HEK293 (cell line): ENCODE results near the gene KIRREL3.

Experiments
- CTCF ChIP-seq: fragments of 450-650 bp; formaldehyde crosslinking; IDR thresholded peaks from 2 replicates; pipeline ENCODE4 v1.5.1; 2016; ENCODE audit warnings: missing biosample characterization, missing genetic modification characterization
- HIC1 ChIP-seq: fragments of 450-650 bp; formaldehyde crosslinking; IDR thresholded peaks from 2 replicates; pipeline ENCODE4 v1.5.1; 2016; ENCODE audit warnings: missing biosample characterization, missing genetic modification characterization
- SCRT2 ChIP-seq: fragments of 450-650 bp; formaldehyde crosslinking; IDR thresholded peaks from 2 replicates; pipeline ENCODE4 v1.5.1; 2016; ENCODE audit warnings: missing biosample characterization, missing genetic modification characterization
- ZBTB26 ChIP-seq: fragments of 450-650 bp; formaldehyde crosslinking; optimal IDR thresholded peaks from 2 replicates; pipeline ENCODE3; 2016; ENCODE audit warnings: missing biosample characterization, mild to moderate bottlenecking, missing genetic modification characterization
- ZNF140 ChIP-seq: fragments of 450-650 bp; formaldehyde crosslinking; IDR thresholded peaks from 2 replicates; pipeline ENCODE4 v1.5.1; 2016; ENCODE audit warnings: missing biosample characterization, missing genetic modification characterization
- ZNF274 ChIP-seq, 2 experiments: fragments of 200-500 bp in 1 of 2; fragments of 450-650 bp in 1 of 2; sonication (Bioruptor generic) in 1 of 2; formaldehyde crosslinking in 1 of 2; IDR thresholded peaks; 2 replicates each; pipeline versions ENCODE4 v1.5.1 to v1.6.1; 2014 to 2016; ENCODE audit warnings: borderline replicate concordance in 1 of 2, inconsistent platforms in 1 of 2, low read length in 1 of 2, missing biosample characterization in 1 of 2, missing genetic modification characterization in 1 of 2
- ZNF549 ChIP-seq: fragments of 450-650 bp; IDR thresholded peaks from 2 replicates; pipeline ENCODE4 v1.5.1; 2018; ENCODE audit warnings: missing biosample characterization, missing genetic modification characterization, mild to moderate bottlenecking, inconsistent platforms, moderate library complexity
- ZNF660 ChIP-seq: fragments of 450-650 bp; IDR thresholded peaks from 2 replicates; pipeline ENCODE4 v1.5.1; 2018; ENCODE audit warnings: missing biosample characterization, mild to moderate bottlenecking, missing genetic modification characterization
- ZNF792 ChIP-seq: fragments of 450-650 bp; formaldehyde crosslinking; IDR thresholded peaks from 2 replicates; pipeline ENCODE4 v1.5.1; 2016; ENCODE audit warnings: missing biosample characterization, missing genetic modification characterization

- TF ChIP-seq CTCF (tag by site-specific recombination) (no peak), ZNF792 (tag by site-specific recombination) (no peak), ZBTB26 (no peak), ZNF140 (tag by site-specific recombination) (no peak), HIC1 (tag by site-specific recombination) (no peak), ZNF660 (tag by site-specific recombination) (no peak), ZNF274 (IDR thresholded peaks at IDR 0.05; ENCODE audit: low read length) (no peak), ZNF274 (tag by site-specific recombination; IDR thresholded peaks at IDR 0.05; ENCODE audit: borderline replicate concordance) (no peak), ZNF549 (tag by site-specific recombination) (no peak), SCRT2 (tag by site-specific recombination) (no peak)
Measured at GRCh38 chr11:126456089-126456488, 544.5 kb downstream of the KIRREL3 start.
